ENCODE measurements around the gene FOXK1.

- TF ChIP-seq, protein P1, sequence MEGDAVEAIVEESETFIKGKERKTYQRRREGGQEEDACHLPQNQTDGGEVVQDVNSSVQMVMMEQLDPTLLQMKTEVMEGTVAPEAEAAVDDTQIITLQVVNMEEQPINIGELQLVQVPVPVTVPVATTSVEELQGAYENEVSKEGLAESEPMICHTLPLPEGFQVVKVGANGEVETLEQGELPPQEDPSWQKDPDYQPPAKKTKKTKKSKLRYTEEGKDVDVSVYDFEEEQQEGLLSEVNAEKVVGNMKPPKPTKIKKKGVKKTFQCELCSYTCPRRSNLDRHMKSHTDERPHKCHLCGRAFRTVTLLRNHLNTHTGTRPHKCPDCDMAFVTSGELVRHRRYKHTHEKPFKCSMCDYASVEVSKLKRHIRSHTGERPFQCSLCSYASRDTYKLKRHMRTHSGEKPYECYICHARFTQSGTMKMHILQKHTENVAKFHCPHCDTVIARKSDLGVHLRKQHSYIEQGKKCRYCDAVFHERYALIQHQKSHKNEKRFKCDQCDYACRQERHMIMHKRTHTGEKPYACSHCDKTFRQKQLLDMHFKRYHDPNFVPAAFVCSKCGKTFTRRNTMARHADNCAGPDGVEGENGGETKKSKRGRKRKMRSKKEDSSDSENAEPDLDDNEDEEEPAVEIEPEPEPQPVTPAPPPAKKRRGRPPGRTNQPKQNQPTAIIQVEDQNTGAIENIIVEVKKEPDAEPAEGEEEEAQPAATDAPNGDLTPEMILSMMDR (IDR thresholded peaks at IDR 0.05; ENCODE audit: low read depth, low read length) = no peak
- TF ChIP-seq EZH2phosphoT487 (IDR thresholded peaks at IDR 0.05; ENCODE audit: low read depth) = no peak
These were observed 123.3 kb downstream of the FOXK1 start for GRCh38 chr7:4805110-4805983.
